ENCODE results near the gene SLC31A2.
"Not testable (repeated sequence)": the region's sequence is repeated elsewhere in the genome, so short reads cannot be mapped to it uniquely, and the experiment has no call there.

The SLC31A2 gene

GRCh38 chr9:113150670-113151611 is at the start of gene SLC31A2 (continued):
- TF ChIP-seq ZNF707 (tag by site-specific recombination; IDR thresholded peaks at IDR 0.05) = no peak
- 0 out of 2 replicates have a peak, but pooled peaks have one; percentile 11 for TF ChIP-seq ZSCAN30 (tag by site-specific recombination; IDR thresholded peaks at IDR 0.05)
- peak; percentile 25; the same call in 1 of the 2 replicates for TF ChIP-seq GLIS2 (tag by site-specific recombination; IDR thresholded peaks at IDR 0.05)
- TF ChIP-seq ZNF561 (tag by site-specific recombination; IDR thresholded peaks at IDR 0.05; ENCODE audit: borderline replicate concordance) = no peak
- TF ChIP-seq ZIC2 (tag by site-specific recombination; IDR thresholded peaks at IDR 0.05) = peak; percentile 62
- TF ChIP-seq GLIS1 (tag by site-specific recombination; IDR thresholded peaks at IDR 0.05) = peak; percentile 39; the same call in 1 of the 2 replicates
- TF ChIP-seq, protein P1, sequence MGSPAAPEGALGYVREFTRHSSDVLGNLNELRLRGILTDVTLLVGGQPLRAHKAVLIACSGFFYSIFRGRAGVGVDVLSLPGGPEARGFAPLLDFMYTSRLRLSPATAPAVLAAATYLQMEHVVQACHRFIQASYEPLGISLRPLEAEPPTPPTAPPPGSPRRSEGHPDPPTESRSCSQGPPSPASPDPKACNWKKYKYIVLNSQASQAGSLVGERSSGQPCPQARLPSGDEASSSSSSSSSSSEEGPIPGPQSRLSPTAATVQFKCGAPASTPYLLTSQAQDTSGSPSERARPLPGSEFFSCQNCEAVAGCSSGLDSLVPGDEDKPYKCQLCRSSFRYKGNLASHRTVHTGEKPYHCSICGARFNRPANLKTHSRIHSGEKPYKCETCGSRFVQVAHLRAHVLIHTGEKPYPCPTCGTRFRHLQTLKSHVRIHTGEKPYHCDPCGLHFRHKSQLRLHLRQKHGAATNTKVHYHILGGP (tag by site-specific recombination; IDR thresholded peaks at IDR 0.05) = no peak
- TF ChIP-seq ZNF76 (tag by site-specific recombination; IDR thresholded peaks at IDR 0.05; ENCODE audit: borderline replicate concordance, low read depth) = peak; percentile 67; the same call in 1 of the 2 replicates

- POLR2A ChIA-PET; H3K4me1 ChIP-seq (ENCODE audit: control insufficient read depth, insufficient read depth, low read length); H3K9me3 ChIP-seq (ENCODE audit: control insufficient read depth, insufficient read depth, low read depth, low read length); CTCF ChIA-PET; H3K27ac ChIP-seq (ENCODE audit: extremely low read depth, low read depth, low read length); H3K36me3 ChIP-seq (ENCODE audit: control insufficient read depth in 2 of 2, insufficient read depth in 1 of 2, low read length in 2 of 2); H3K4me3 ChIP-seq (ENCODE audit: low read depth, low read length): not testable (repeated sequence)
Observed at GRCh38 chr9:113105345-113105744, 45.5 kb upstream of the SLC31A2 start.

- H3K4me3 ChIP-seq (ENCODE audit: low read depth, low read length); H3K27ac ChIP-seq (ENCODE audit: extremely low read depth, low read depth, low read length); H3K9me3 ChIP-seq (ENCODE audit: control insufficient read depth, insufficient read depth, low read depth, low read length); H3K4me1 ChIP-seq (ENCODE audit: control insufficient read depth, insufficient read depth, low read length); H3K36me3 ChIP-seq (ENCODE audit: control insufficient read depth in 2 of 2, insufficient read depth in 1 of 2, low read length in 2 of 2); POLR2A ChIA-PET: not testable (repeated sequence)
- peak; percentile 47 for TF ChIP-seq ZNF654 (tag by site-specific recombination; IDR thresholded peaks at IDR 0.05; ENCODE audit: low read depth)
- CTCF ChIA-PET = interaction anchor here (0.6 to 2.4 kb wide), 24 partner anchors 11 to 547 kb away, joined by 3 to 32 read pairs (median 6); partner anchors contain the start of gene SLC31A2
Observed at GRCh38 chr9:113111065-113111951, 39.5 kb upstream of the SLC31A2 start.

- H3K4me3 ChIP-seq (ENCODE audit: low read depth, low read length); H3K9me3 ChIP-seq (ENCODE audit: control insufficient read depth, insufficient read depth, low read depth, low read length); H3K36me3 ChIP-seq (ENCODE audit: control insufficient read depth in 2 of 2, insufficient read depth in 1 of 2, low read length in 2 of 2); H3K4me1 ChIP-seq (ENCODE audit: control insufficient read depth, insufficient read depth, low read length); H3K27ac ChIP-seq (ENCODE audit: extremely low read depth, low read depth, low read length); POLR2A ChIA-PET: not testable (repeated sequence)
- peak; percentile 37 for TF ChIP-seq ZNF654 (tag by site-specific recombination; IDR thresholded peaks at IDR 0.05; ENCODE audit: low read depth)
- CTCF ChIA-PET = interaction anchor here (0.6 to 2.4 kb wide), 43 partner anchors 10 to 632 kb away, joined by 3 to 32 read pairs (median 4); partner anchors contain the start of genes CDC26, SLC31A2 and ZNF883
Observed at GRCh38 chr9:113112706-113113510, 37.9 kb upstream of the SLC31A2 start.

DNA sequence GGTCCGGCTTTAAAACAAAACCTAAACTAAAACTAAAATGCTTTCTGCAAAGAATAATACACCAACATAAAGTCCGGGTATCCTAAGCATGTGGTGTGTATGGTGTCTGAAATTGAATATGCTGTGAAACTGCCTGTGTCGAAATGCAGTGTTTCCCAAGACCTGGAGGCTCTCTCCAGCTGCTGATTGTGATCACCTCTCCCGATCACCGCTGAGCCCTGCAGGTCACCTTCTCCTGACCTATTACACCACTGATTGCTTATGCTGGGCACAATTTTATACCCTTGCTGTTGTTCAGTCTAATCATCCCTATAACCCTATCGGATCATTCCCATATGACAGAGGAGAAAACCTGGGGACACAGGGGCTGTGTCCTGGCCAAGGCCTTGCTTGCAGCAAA is 32.0 kb upstream of the SLC31A2 start:
- H3K36me3 ChIP-seq (ENCODE audit: control insufficient read depth in 2 of 2, insufficient read depth in 1 of 2, low read length in 2 of 2); H3K4me3 ChIP-seq (ENCODE audit: low read depth, low read length); H3K4me1 ChIP-seq (ENCODE audit: control insufficient read depth, insufficient read depth, low read length); CTCF ChIA-PET; POLR2A ChIA-PET; H3K27ac ChIP-seq (ENCODE audit: extremely low read depth, low read depth, low read length); H3K9me3 ChIP-seq (ENCODE audit: control insufficient read depth, insufficient read depth, low read depth, low read length): not testable (repeated sequence)

All from HEK293 (cell line).